H1 (cell line): ENCODE measurements around the gene RBM45.

Experiments used
- ATF2 ChIP-seq: IDR thresholded peaks from 2 replicates; pipeline ENCODE4 v1.6.1; 2012; ENCODE audit warnings: low read length, inconsistent platforms
- CEBPB ChIP-seq: IDR thresholded peaks from 2 replicates; pipeline ENCODE4 v1.6.1; 2012; ENCODE audit warnings: low read depth, low read length
- EGR1 ChIP-seq: IDR thresholded peaks from 2 replicates; pipeline ENCODE4 v1.6.1; 2011; ENCODE audit warnings: low read depth, low read length, borderline replicate concordance
- EZH2 ChIP-seq: fragments of 200-600 bp; sonication (generic); IDR thresholded peaks from 2 replicates; pipeline ENCODE4 v1.7.1; 2012; ENCODE audit warnings: low read depth, mild to moderate bottlenecking, moderate library complexity, low read length, inconsistent platforms; ENCODE audit not compliant: severe bottlenecking
- HDAC2 ChIP-seq, 2 experiments: fragments of 300-600 bp in 1 of 2; sonication (generic) in 1 of 2; IDR thresholded peaks; 2 replicates each; pipeline ENCODE4 v1.6.1; 2011 to 2012; ENCODE audit warnings: low read depth in 2 of 2, low read length in 2 of 2, mild to moderate bottlenecking in 2 of 2, moderate library complexity in 2 of 2, borderline replicate concordance in 1 of 2, inconsistent platforms in 1 of 2
- POLR2A ChIP-seq, 2 experiments: IDR thresholded peaks; 1 replicate in 1 of 2; 2 replicates in 1 of 2; pipeline ENCODE4 v1.6.1; 2011; ENCODE audit warnings: low read depth in 2 of 2, low read length in 2 of 2, mild to moderate bottlenecking in 2 of 2; ENCODE audit errors: control extremely low read depth in 1 of 2
- SUZ12 ChIP-seq: fragments of 200-600 bp; sonication (generic); IDR thresholded peaks from 2 replicates; pipeline ENCODE4 v1.6.1; 2012; ENCODE audit warnings: mild to moderate bottlenecking, inconsistent platforms, low read length, moderate library complexity, mixed read lengths
- TF ChIP-seq, protein P1 (sequence below), 3 experiments: IDR thresholded peaks; 1 replicate in 2 of 3; 2 replicates in 1 of 3; pipeline versions ENCODE4 v1.5.1 to v1.6.1; 2011; ENCODE audit warnings: low read length in 3 of 3, mild to moderate bottlenecking in 3 of 3, inconsistent platforms in 2 of 3, low read depth in 1 of 3, moderate library complexity in 1 of 3; ENCODE audit not compliant: insufficient read depth in 1 of 3; ENCODE audit errors: control extremely low read depth in 1 of 3
- TF ChIP-seq, protein P2 (sequence below): IDR thresholded peaks from 2 replicates; pipeline ENCODE4 v1.6.1; 2012; ENCODE audit warnings: inconsistent platforms

- TF ChIP-seq EZH2 (no peak), SUZ12 (no peak), EGR1 (no peak), POLR2A (IDR thresholded peaks at IDR 0.05; ENCODE audit: control extremely low read depth in 1 of 2, low read depth in 2 of 2, low read length in 2 of 2) (no peak), CEBPB (no peak), HDAC2 (IDR thresholded peaks at IDR 0.05; ENCODE audit: borderline replicate concordance in 1 of 2, low read depth in 2 of 2, low read length in 2 of 2) (no peak), ATF2 (no peak)
- TF ChIP-seq, protein P1, sequence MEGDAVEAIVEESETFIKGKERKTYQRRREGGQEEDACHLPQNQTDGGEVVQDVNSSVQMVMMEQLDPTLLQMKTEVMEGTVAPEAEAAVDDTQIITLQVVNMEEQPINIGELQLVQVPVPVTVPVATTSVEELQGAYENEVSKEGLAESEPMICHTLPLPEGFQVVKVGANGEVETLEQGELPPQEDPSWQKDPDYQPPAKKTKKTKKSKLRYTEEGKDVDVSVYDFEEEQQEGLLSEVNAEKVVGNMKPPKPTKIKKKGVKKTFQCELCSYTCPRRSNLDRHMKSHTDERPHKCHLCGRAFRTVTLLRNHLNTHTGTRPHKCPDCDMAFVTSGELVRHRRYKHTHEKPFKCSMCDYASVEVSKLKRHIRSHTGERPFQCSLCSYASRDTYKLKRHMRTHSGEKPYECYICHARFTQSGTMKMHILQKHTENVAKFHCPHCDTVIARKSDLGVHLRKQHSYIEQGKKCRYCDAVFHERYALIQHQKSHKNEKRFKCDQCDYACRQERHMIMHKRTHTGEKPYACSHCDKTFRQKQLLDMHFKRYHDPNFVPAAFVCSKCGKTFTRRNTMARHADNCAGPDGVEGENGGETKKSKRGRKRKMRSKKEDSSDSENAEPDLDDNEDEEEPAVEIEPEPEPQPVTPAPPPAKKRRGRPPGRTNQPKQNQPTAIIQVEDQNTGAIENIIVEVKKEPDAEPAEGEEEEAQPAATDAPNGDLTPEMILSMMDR (IDR thresholded peaks at IDR 0.05; ENCODE audit: control extremely low read depth in 1 of 3, insufficient read depth in 1 of 3, low read depth in 1 of 3, low read length in 3 of 3) = no peak
- TF ChIP-seq, protein P2, sequence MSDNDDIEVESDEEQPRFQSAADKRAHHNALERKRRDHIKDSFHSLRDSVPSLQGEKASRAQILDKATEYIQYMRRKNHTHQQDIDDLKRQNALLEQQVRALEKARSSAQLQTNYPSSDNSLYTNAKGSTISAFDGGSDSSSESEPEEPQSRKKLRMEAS = no peak
These were observed 43.3 kb upstream of the RBM45 start for GRCh38 chr2:178068823-178069454.
